ENCODE measurements around the gene S100B. TPM values are rescaled to one million over a fixed set of nuclear protein-coding genes. Genes with fewer than 3 reads are reported as not detected.

S100B gene
- total RNA-seq, 1 experiment from 2014 or later, result not detected

DNA sequence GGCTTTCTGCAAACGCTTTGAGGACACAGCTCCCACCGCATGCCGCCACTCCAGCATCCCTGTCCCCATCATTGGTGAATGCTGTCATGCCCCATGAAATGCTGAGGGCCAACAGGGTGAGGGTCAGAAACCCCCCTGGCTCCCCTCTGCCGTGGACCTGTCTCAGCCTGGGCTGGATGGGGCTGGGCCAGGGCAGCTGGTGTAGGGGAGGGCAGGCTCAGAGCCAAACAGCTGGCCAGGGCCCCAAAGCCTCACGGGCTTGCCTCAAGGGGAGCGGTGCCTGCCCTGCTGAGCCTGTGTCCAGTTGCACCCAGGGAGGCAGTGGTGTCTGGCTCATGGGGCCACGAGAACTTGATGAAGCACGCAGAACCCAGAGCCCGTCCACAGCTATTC, 49.7 kb downstream of the S100B start:
- Histone ChIP-seq H3K27me3 (ENCODE audit: insufficient read depth, low read length) (no peaks in the 10 kb centered on the region), H3K9me3 (ENCODE audit: control insufficient read depth in 1 of 2, insufficient read depth in 1 of 2, low read depth in 1 of 2, low read length in 2 of 2) (no peaks in the 10 kb centered on the region), H4K20me1 (ENCODE audit: insufficient read depth) (no peaks in the 10 kb centered on the region), H3K4me3 (replicated peaks in 1 of 2; ENCODE audit: low read depth in 1 of 2, low read length in 2 of 2) (no peak overlapping the region), H3K9me2 (ENCODE audit: insufficient read depth) (no peaks in the 10 kb centered on the region), H3K36me3 (ENCODE audit: control insufficient read depth in 1 of 2, insufficient read depth in 2 of 2, low read length in 2 of 2) (peaks cover 5 to 7% of the 10 kb centered on the region in 2 experiments; a peak in 2 of 4 replicates), H2AFZ (ENCODE audit: low read depth, low read length, poor library complexity, severe bottlenecking) (no peak overlapping the region), H3K4me2 (ENCODE audit: low read length) (no peak overlapping the region), H3K9ac (ENCODE audit: low read length) (no peak overlapping the region), H3K79me2 (ENCODE audit: insufficient read depth, low read length) (no peaks in the 10 kb centered on the region), H3K4me1 (ENCODE audit: control insufficient read depth in 1 of 2, insufficient read depth in 2 of 2, low read length in 2 of 2) (no peaks in the 10 kb centered on the region), H3K27ac (ENCODE audit: low read depth, low read length) (no peak overlapping the region)
- RAD21 ChIA-PET (ENCODE audit: low non-redundant PET in 1 of 2, low total read pairs in 2 of 2, uncharacterized antibody in 2 of 2, unreplicated experiment in 2 of 2), result no interaction called here
- BruUV-seq (replicated peaks), result no TSS peak
- TF ChIP-seq POLR2AphosphoS5 (IDR thresholded peaks at IDR 0.05; ENCODE audit: low read depth, low read length), result no peak
- no peak for TF ChIP-seq EGR1 (IDR thresholded peaks at IDR 0.05; ENCODE audit: low read depth)
- TF ChIP-seq POLR2A (IDR thresholded peaks at IDR 0.05; ENCODE audit: borderline replicate concordance, extremely low read depth, insufficient read depth, insufficient read length), result no peak
- TF ChIP-seq, protein P1, sequence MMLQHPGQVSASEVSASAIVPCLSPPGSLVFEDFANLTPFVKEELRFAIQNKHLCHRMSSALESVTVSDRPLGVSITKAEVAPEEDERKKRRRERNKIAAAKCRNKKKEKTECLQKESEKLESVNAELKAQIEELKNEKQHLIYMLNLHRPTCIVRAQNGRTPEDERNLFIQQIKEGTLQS (IDR thresholded peaks at IDR 0.05), result no peak
- TF ChIP-seq SIN3A (IDR thresholded peaks at IDR 0.05; ENCODE audit: low read depth), result no peak
- TF ChIP-seq ZFX (IDR thresholded peaks at IDR 0.05), result no peak
- TF ChIP-seq FOSL1 (IDR thresholded peaks at IDR 0.05; ENCODE audit: low read depth), result no peak
- no peak for TF ChIP-seq ZNF274 (IDR thresholded peaks at IDR 0.05; ENCODE audit: low read depth, low read length)
- no peak for TF ChIP-seq SP1 (IDR thresholded peaks at IDR 0.05; ENCODE audit: low read depth)
- TF ChIP-seq ELF1 (IDR thresholded peaks at IDR 0.05; ENCODE audit: borderline replicate concordance, low read depth), result no peak
- no peak for TF ChIP-seq CBX3 (IDR thresholded peaks at IDR 0.05; ENCODE audit: low read depth)
- CTCF ChIA-PET, result no interaction called here
- POLR2A ChIA-PET, result no interaction called here
- intact Hi-C loops (cut with micrococcal nuclease), result no loop called here
- DNase-seq (ENCODE audit: low read depth, low spot score) (no peak), ATAC-seq (no peak)

GRCh38 chr21:46554431-46555224, 50.3 kb downstream of the S100B start:
- no peak overlapping the region for H3K4me2 ChIP-seq (ENCODE audit: low read length)
- no peaks in the 10 kb centered on the region for H3K9me3 ChIP-seq (ENCODE audit: control insufficient read depth in 1 of 2, insufficient read depth in 1 of 2, low read depth in 1 of 2, low read length in 2 of 2)
- no peak overlapping the region for H3K27ac ChIP-seq (ENCODE audit: low read depth, low read length)
- ChIA-PET POLR2A (no interaction called here), CTCF (no interaction called here), RAD21 (ENCODE audit: low non-redundant PET in 1 of 2, low total read pairs in 2 of 2, uncharacterized antibody in 2 of 2, unreplicated experiment in 2 of 2) (no interaction called here)
- peaks cover 5 to 6% of the 10 kb centered on the region in 2 experiments; a peak in 2 of 4 replicates for H3K36me3 ChIP-seq (ENCODE audit: control insufficient read depth in 1 of 2, insufficient read depth in 2 of 2, low read length in 2 of 2)
- BruUV-seq (replicated peaks), result no TSS peak
- H3K9ac ChIP-seq (ENCODE audit: low read length), result no peak overlapping the region
- no peak for DNase-seq (ENCODE audit: low read depth, low spot score)
- no peak overlapping the region for H2AFZ ChIP-seq (ENCODE audit: low read depth, low read length, poor library complexity, severe bottlenecking)
- H3K4me3 ChIP-seq (replicated peaks in 1 of 2; ENCODE audit: low read depth in 1 of 2, low read length in 2 of 2), result no peak overlapping the region
- no peaks in the 10 kb centered on the region for H3K4me1 ChIP-seq (ENCODE audit: control insufficient read depth in 1 of 2, insufficient read depth in 2 of 2, low read length in 2 of 2)
- no peaks in the 10 kb centered on the region for H3K79me2 ChIP-seq (ENCODE audit: insufficient read depth, low read length)
- no peaks in the 10 kb centered on the region for H3K9me2 ChIP-seq (ENCODE audit: insufficient read depth)
- no peaks in the 10 kb centered on the region for H4K20me1 ChIP-seq (ENCODE audit: insufficient read depth)
- intact Hi-C loops (cut with micrococcal nuclease), result no loop called here
- no peaks in the 10 kb centered on the region for H3K27me3 ChIP-seq (ENCODE audit: insufficient read depth, low read length)
- no peak; the same call in 1 of the 2 replicates for ATAC-seq
- TF ChIP-seq EZH2phosphoT487 (IDR thresholded peaks at IDR 0.05; ENCODE audit: borderline replicate concordance) (no peak), ZNF274 (IDR thresholded peaks at IDR 0.05; ENCODE audit: low read depth, low read length) (no peak), SIN3A (IDR thresholded peaks at IDR 0.05; ENCODE audit: low read depth) (no peak), ZFX (IDR thresholded peaks at IDR 0.05) (no peak), FOSL1 (IDR thresholded peaks at IDR 0.05; ENCODE audit: low read depth) (no peak), SRF (IDR thresholded peaks at IDR 0.05; ENCODE audit: low read depth) (no peak), EGR1 (IDR thresholded peaks at IDR 0.05; ENCODE audit: low read depth) (no peak), ELF1 (IDR thresholded peaks at IDR 0.05; ENCODE audit: borderline replicate concordance, low read depth) (no peak), CTCF (IDR thresholded peaks at IDR 0.05 in 2 of 3, conservative IDR thresholded peaks at IDR 0.05 in 1 of 3; ENCODE audit: borderline replicate concordance in 1 of 3, insufficient read depth in 1 of 3, low read depth in 2 of 3, low read length in 2 of 3) (no peak), CBX3 (IDR thresholded peaks at IDR 0.05; ENCODE audit: low read depth) (no peak), RAD21 (IDR thresholded peaks at IDR 0.05; ENCODE audit: low read depth) (no peak), MAX (IDR thresholded peaks at IDR 0.05) (no peak)
- TF ChIP-seq, protein P1 (IDR thresholded peaks at IDR 0.05), result no peak
